ENCODE results near the gene OPCML.

GRCh38 chr11:132994966-132995365 lies 537.3 kb downstream of the OPCML start:
- TF ChIP-seq CTCF (IDR thresholded peaks at IDR 0.05) (no peak), POLR2A (IDR thresholded peaks at IDR 0.05) (no peak)
